Breast epithelium (tissue), 4 donors: Measurements from ENCODE around the gene KCNK4. TPM values are rescaled to one million over a fixed set of nuclear protein-coding genes. Genes with fewer than 3 reads are reported as not detected.
"Not testable (repeated sequence)": the region's sequence is repeated elsewhere in the genome, so short reads cannot be mapped to it uniquely, and the experiment has no call there.

Source experiments
- DNase-seq, 2 donors: peaks; one replicate each; pipeline ENCODE4 v3.0.0-alpha.2; 2019; ENCODE audit warnings: low spot score in 2 of 2
- H3K27ac ChIP-seq, 2 donors: fragments of 200-600 bp; sonication (generic) in 1 of 2; one replicate each; pipeline ENCODE4 v1.5.1; 2016 to 2019; ENCODE audit warnings: mild to moderate bottlenecking in 1 of 2
- H3K27me3 ChIP-seq, 2 donors: fragments of 200-600 bp; sonication (generic) in 1 of 2; one replicate each; pipeline versions ENCODE4 v1.5.1 to v1.6.0; 2017 to 2019; ENCODE audit warnings: control low read depth in 1 of 2, mild to moderate bottlenecking in 1 of 2
- H3K36me3 ChIP-seq: fragments of 200-600 bp; one replicate; pipeline ENCODE4 v1.5.1; 2019
- H3K4me1 ChIP-seq, 2 donors: fragments of 200-600 bp; sonication (generic); one replicate each; pipeline ENCODE4 v1.5.1; 2016 to 2019; ENCODE audit warnings: control low read depth in 1 of 2
- H3K4me3 ChIP-seq, 3 donors: fragments of 200-600 bp; sonication (generic); 1 replicate in 2 of 3; 2 replicates in 1 of 3; pipeline ENCODE4 v1.5.1; 2016 to 2019; ENCODE audit warnings: mild to moderate bottlenecking in 3 of 3, moderate library complexity in 2 of 3
- H3K9me3 ChIP-seq, 2 donors: fragments of 200-600 bp; sonication (generic) in 1 of 2; one replicate each; pipeline ENCODE4 v1.5.1; 2016 to 2019; ENCODE audit warnings: control low read depth in 1 of 2
- CTCF ChIP-seq, 3 donors: fragments of 450-650 bp; IDR thresholded peaks; one replicate each; pipeline ENCODE4 v1.5.1; 2016 to 2017; ENCODE audit warnings: antibody characterized with exemption in 3 of 3, mild to moderate bottlenecking in 3 of 3, moderate library complexity in 3 of 3
- POLR2A ChIP-seq: fragments of 450-650 bp; IDR thresholded peaks from one replicate; pipeline ENCODE4 v1.6.1; 2016; ENCODE audit warnings: antibody characterized with exemption, mild to moderate bottlenecking, moderate library complexity
- POLR2AphosphoS5 ChIP-seq, 3 donors: sonication (generic); formaldehyde crosslinking; IDR thresholded peaks; one replicate each; pipeline ENCODE4 v1.6.1; 2017; ENCODE audit warnings: antibody characterized with exemption in 3 of 3
- intact Hi-C: fragments of 100-400 bp; cut with DNase I; formaldehyde crosslinking; loops from one replicate; pipeline ENCODE4 v1.15.1; 2023; ENCODE audit warnings: low total_unique reads
- total RNA-seq, 3 donors: library from RNA; depleted of rRNA; stranded (reverse); fragments of >200 nt; gene quantifications; one replicate each; pipeline ENCODE4 v1.1.0, GENCODE V29; 2016

The KCNK4 gene
- total RNA-seq, 3 donors from 2014 or later = 2.3 TPM; not detected in 2

- no peaks in the 10 kb centered on the region for H3K27me3 ChIP-seq
- intact Hi-C loops = no loop called here
- no peak for TF ChIP-seq CTCF (IDR thresholded peaks at IDR 0.05)
- peak in 2 of 3 donors; percentile 41 to 67 for TF ChIP-seq POLR2AphosphoS5 (IDR thresholded peaks at IDR 0.05)
- peaks cover 0 to 13% of the 10 kb centered on the region in 2 donors for H3K4me1 ChIP-seq
- H3K4me3 ChIP-seq = no peak overlapping the region
- H3K27ac ChIP-seq = peak overlapping the region; percentile 81 to 98
- peak in 1 of 2 donors; percentile 92 for DNase-seq
- no peaks in the 10 kb centered on the region for H3K36me3 ChIP-seq
- no peaks in the 10 kb centered on the region for H3K9me3 ChIP-seq
Observed at GRCh38 chr11:64321533-64321932, 30.4 kb downstream of the KCNK4 start.

- Histone ChIP-seq H3K27ac (peak overlapping the region; percentile 73 to 98), H3K4me1 (peaks cover 0 to 9% of the 10 kb centered on the region in 2 donors), H3K27me3 (no peaks in the 10 kb centered on the region), H3K9me3 (no peaks in the 10 kb centered on the region), H3K36me3 (no peaks in the 10 kb centered on the region), H3K4me3 (no peak overlapping the region)
- TF ChIP-seq POLR2A = no peak
- DNase-seq = no peak
- intact Hi-C loops = no loop called here
Observed at GRCh38 chr11:64322925-64323260, 31.8 kb downstream of the KCNK4 start.

GRCh38 chr11:64323373-64323772 lies 32.3 kb downstream of the KCNK4 start:
- Histone ChIP-seq H3K4me1 (peaks cover 0 to 9% of the 10 kb centered on the region in 2 donors), H3K27ac (peak overlapping the region; percentile 73 to 98), H3K9me3 (no peaks in the 10 kb centered on the region), H3K27me3 (no peaks in the 10 kb centered on the region), H3K36me3 (no peaks in the 10 kb centered on the region), H3K4me3 (no peak overlapping the region)
- DNase-seq = no peak
- TF ChIP-seq CTCF (IDR thresholded peaks at IDR 0.05) (no peak), POLR2AphosphoS5 (IDR thresholded peaks at IDR 0.05) (no peak), POLR2A (no peak)
- intact Hi-C loops = no loop called here

GRCh38 chr11:64323984-64324383 lies 32.9 kb downstream of the KCNK4 start:
- H3K36me3 ChIP-seq, H3K27me3 ChIP-seq, DNase-seq, H3K4me3 ChIP-seq, H3K9me3 ChIP-seq, H3K4me1 ChIP-seq, intact Hi-C loops: not testable (repeated sequence)
- H3K27ac ChIP-seq = peak overlapping the region; percentile 73 to 98

GRCh38 chr11:64324692-64325469 lies 33.8 kb downstream of the KCNK4 start:
- Histone ChIP-seq H3K4me3 (no peak overlapping the region), H3K9me3 (no peaks in the 10 kb centered on the region), H3K27me3 (no peaks in the 10 kb centered on the region), H3K27ac (peak overlapping the region; percentile 73 to 98), H3K36me3 (no peaks in the 10 kb centered on the region), H3K4me1 (no peaks in the 10 kb centered on the region)
- no peak for TF ChIP-seq POLR2A
- TF ChIP-seq POLR2AphosphoS5 (IDR thresholded peaks at IDR 0.05) = no peak
- TF ChIP-seq CTCF (IDR thresholded peaks at IDR 0.05) = no peak
- peak in 1 of 2 donors; percentile 71 for DNase-seq
- intact Hi-C loops = no loop called here

GRCh38 chr11:64327375-64327774 lies 36.3 kb downstream of the KCNK4 start:
- Histone ChIP-seq H3K4me3 (no peak overlapping the region), H3K4me1 (no peaks in the 10 kb centered on the region), H3K27ac (no peak overlapping the region), H3K36me3 (no peaks in the 10 kb centered on the region), H3K9me3 (no peaks in the 10 kb centered on the region), H3K27me3 (no peaks in the 10 kb centered on the region)
- no peak for DNase-seq
- TF ChIP-seq CTCF (IDR thresholded peaks at IDR 0.05) (no peak), POLR2AphosphoS5 (IDR thresholded peaks at IDR 0.05) (no peak), POLR2A (no peak)
- intact Hi-C loops = no loop called here
